Stimulated activated CD4-positive, alpha-beta T cell treated with anti-CD3 and anti-CD28 coated beads, TNF-alpha, amount 100 ng/mL, for 1 hour (primary cell): ENCODE results near the gene TNFAIP8L1.
"Not testable (repeated sequence)": the region's sequence is repeated elsewhere in the genome, so short reads cannot be mapped to it uniquely, and the experiment has no call there.

Experiments
- DNase-seq, 3 donors: peaks; one replicate each; pipeline ENCODE4 v3.0.0-alpha.2; 2020; ENCODE audit warnings: low read depth in 3 of 3, low spot score in 1 of 3

The TNFAIP8L1 gene

DNA sequence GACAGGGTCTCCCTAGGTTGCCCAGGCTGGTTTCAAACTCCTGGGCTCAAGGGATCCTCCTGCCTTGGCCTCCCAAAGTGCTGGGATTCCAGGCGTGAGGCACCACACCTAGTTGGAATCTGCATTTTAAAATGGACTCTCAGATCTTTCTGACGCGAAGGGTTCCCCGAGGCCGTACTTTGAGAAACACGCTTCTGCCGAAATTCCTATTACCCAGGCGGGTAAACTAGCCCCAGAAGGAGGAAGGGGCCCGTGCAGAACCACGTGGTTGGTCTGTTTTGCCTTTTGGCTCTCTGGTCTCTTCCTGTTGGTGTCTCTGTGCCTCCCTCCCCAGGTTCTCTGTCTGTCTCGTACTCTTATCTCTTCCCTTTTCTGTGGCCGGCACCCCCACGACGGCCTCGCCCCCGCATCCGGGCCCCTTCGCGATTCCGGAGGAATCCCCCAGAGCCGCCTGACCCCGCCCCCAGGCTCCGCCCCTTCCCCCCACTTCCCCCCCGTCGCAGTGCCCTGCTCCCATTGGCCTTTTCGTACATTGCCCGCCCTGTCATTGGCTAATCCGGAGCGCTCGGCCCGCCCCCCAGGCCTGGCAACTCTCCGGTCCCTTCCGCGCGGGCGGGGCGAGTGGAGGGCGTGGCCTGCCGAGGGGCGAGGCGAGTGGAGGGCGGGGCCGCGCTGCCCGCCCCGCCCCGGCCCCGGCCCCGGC is at the start of gene TNFAIP8L1:
TNFAIP8L1 (plus strand) TSS at position 689 of the 703 bp plus-strand sequence. CDS start 12,354 bp downstream, outside the sequence.
- DNase-seq, result peak; percentile 97 to 99 (median 99)

DNA sequence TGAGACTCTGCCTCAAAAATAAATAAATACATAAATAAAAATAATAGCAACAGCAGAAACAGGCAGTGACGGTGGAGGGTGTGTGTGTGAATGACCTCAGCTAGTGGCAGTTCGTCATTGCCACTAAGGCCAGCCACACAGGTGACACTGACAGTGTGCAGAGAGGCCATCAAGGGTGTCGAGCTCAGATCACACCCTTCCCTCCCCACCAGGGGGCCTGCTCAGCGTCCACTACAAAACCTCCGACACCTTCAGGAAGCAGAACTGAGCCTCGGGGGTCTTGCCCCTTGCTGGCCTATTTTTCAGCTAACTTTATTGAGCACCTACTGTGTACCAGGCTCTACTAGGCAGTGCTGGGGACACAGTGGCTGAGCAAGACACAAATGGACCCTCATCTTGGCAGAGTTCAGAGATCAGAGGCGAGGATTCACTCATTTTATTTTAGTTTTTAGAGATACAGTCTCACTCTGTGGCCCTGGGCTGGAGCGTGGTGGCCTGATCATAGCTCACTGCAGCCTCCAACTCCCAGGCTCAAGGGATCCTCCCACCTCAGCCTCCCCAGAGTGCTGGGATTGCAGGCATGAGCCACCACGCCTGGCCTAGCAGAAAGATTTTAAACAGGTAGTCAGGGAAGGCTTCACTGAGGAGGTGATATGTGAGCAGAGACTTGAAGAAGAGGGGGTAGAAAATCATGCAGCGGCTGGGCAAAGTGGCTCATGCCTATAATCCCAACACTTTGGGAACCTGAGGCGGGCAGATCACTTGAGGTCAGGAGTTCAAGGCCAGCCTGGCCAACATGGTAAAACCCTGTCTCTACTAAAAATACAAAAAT is 49.5 kb upstream of the TNFAIP8L1 start:
- no peak for DNase-seq

DNA sequence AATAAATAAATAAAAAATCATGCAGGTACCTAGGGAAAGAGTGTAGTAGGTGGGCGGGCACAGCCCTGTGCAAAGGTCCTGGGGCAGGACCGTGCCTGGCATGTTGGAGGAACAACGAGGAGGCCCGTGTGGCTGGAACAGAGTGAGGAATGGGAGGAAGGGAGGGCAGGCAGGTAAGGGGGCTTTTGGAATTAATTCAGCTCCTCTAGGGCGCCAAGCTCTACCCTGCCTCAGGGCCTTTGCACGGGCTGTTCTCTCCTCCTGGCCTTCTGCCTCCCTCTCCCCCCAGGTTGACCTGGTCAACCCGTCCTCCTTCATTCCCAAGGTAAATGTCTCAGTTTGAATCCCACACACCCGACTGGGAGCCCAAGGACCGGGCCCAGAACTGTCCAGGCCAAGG is 48.8 kb upstream of the TNFAIP8L1 start:
- no peak for DNase-seq

DNA sequence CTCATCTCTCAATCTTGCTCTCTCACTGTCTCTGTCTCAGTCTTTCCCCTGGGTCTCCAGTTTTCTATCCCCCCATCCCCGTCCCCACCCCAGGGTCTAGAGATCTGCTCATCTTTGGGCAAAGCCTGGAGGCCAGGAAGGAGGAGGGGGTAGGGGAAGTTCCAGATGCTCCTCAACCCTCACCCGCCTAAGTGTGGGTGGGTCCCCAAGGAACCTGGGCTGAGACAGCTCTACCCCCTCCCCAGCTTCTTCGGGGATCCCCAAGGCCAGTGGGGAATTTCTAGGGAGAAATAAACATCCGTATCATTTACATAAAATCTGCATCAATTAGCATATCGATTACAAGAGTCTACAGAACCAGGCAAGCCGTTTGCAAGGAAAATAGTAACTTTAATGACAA is 48.0 kb upstream of the TNFAIP8L1 start:
- no peak for DNase-seq

DNA sequence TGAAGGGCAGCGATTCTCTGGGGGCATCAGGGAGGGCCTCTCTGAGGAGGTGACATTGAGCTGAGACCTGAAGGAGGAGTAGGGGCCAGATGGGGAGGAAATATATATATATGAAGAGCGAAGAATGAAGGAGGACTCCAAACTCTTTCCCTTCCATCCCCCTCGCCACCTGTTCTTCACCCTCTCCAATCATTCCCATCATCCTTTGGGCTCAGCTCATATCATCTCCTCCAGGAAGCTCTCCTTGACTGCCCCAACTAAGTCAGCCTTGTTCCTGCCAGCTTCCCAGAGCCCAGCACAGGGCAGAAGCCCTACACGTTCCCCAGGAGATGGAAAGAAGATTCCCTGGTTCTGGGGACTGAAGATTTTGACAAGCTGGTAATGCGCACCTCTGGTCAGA is 46.9 kb upstream of the TNFAIP8L1 start:
- no peak for DNase-seq

DNA sequence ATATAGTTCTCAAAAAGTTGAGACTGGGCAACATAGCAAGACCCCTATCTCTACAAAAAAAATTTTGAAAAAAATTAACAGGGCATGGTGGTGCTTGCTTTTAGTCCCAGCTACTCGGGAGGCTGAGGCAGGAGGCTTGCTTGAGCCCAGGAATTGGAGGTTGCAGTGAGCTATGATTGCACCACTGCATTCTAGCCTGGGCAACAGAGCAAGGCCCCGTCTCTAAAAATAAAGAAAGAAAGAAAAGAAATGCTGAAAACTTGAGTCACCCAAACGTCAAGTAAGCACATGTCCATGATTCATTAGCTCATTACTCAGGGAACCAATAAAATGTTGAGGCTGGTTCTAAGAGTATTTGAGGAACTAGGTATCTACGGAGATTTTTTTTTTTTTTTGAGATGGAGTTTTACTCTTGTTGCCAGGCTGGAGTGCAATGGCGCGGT is 45.9 kb upstream of the TNFAIP8L1 start:
- DNase-seq, result no peak

DNA sequence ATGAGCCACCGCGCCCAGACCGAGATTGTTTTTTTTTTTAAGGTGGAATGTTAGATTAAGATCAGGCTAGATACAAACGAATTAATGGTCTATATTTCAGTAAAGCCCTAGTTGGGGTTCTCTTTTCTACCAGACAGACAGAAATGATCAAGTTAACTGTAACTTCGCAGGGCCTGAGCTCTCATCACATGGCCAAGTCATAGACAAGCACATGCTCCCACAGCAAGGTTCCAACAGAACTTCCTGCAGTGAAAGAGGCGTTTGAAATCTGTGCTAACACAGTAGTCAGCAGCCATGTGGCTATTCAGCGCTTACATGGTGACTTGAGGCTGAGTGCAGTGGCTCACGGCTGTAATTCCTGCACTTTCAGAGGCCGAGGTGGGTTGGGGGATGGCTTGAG is 45.1 kb upstream of the TNFAIP8L1 start:
- DNase-seq, result no peak

DNA sequence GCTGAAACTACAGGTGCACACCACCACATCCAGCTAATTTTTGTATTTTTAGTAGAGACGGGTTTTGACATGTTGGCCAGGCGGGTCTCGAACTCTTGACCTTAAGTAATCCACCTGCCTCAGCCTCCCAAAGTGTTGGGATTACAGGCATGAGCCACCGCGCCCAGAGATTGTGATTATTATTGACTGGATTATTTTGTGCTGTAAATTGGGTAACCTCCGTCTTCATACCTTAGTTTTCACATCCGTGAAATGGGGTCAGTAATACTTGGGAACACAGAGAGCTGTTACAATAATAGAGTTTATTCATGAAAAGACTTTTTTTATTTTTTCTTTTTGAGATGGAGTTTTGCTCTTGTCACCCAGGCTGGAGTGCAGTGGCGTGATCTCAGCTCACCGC is 44.2 kb upstream of the TNFAIP8L1 start:
- DNase-seq, result not testable (repeated sequence)

DNA sequence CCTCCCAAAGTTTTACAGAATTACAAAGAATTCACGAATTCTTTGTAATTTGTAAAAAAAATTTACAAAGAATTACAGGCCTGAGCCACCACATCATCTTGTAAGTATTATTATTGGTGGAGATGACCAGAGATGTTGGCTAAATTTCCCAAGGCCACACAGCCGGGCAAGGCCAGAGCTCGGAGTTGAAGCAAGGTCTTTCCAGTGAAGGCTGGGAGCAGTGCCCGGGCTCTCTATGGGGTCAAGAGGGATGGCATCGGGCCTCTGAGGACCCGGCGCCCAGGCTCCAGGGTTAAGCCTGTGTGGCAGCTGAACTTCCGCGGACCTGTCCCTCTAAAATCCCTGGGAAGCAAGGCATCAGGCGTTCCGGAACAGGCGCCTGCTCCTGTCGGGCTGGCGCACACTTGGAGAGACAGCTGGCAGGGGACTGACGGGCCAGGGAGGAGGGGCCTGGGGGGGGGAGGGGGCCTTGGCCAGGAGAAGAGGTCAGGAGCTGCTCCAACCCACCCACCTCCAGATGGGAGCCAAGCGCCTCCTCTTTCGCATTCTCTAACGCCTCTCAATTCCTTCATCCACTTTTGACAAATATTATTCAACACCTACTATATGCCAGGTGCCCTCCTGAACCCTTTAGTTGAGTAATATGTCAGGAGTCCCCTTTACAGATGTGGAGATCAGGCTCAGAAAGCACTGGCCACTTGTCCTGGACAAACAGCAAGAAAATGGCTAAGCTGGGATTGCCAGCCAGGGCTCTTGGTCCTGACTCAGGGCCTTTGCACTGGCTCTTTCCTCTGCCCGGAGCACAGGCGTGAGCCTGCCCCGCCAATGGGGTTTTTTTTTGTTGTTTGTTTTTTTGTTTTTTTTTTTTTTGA is 43.0 kb upstream of the TNFAIP8L1 start:
- DNase-seq, result no peak

DNA sequence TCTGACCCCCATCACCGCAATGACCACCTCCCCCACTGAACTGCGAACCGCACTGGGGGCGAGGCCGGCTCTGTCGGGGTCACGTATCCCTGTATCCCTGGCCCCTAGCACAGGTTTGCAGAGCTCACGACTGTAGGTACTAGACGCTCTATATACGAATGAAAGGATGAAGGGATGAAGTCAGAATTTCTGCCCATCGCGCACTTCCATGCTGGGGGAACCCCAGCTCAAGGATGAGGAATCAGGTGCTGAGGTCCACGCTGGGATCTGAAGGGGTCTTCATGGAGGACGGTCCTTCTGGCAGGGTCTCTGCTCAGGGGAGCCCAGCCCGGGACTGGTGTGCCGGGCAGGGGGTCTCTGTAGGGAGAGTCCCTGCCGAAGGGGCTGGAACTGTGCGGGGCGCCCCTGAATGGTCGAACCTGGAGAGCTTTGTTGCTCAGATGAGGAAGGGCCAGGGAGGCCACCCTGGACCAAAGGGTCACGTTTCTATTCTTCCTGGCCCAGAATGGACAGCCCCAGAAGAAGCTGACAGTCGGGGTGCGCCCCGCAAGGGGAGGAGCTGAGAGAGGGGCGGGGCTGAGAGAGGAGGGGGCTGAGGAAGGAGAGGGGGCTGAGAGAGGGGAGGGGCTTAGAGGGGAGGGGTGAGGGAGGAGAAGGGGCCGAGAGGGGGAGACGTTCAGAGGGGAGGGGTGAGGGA is 41.9 kb upstream of the TNFAIP8L1 start:
- no peak for DNase-seq

DNA sequence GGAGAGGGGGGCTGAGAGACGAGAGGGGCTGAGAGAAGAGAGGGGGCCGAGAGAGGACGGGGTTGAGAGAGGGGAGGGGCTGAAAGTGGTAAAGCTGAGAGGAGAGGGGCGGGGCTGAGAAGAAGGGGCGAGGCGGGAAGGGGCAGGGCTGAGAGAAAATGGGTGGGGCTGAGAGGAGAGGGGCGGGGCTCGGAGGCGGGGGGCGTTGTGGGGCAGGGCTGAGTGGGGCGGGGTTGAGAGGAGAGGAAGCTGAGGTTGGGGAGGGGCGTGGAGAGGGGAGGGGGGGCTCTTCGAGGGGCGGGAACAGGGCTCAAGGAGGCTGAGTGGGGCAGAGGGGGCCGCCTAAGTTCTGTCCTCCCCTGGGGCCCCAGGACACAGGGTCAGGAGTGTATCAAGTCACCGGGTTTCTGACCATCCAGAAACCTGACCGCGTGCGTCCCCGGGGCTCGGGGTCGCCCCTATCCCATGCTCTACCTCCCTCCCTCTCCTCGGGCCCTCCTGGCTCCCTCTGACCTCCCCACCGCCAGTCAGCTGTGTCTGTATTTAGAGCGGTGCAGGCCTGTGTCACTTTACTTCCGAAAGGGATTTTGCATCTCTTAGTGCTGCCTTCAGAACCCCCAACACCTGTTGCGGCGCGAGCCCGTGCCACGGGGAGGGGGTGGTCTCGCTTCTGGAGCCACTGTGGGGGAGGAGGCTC is 41.2 kb upstream of the TNFAIP8L1 start:
- DNase-seq, result peak; percentile 7 to 21 (median 10)

DNA sequence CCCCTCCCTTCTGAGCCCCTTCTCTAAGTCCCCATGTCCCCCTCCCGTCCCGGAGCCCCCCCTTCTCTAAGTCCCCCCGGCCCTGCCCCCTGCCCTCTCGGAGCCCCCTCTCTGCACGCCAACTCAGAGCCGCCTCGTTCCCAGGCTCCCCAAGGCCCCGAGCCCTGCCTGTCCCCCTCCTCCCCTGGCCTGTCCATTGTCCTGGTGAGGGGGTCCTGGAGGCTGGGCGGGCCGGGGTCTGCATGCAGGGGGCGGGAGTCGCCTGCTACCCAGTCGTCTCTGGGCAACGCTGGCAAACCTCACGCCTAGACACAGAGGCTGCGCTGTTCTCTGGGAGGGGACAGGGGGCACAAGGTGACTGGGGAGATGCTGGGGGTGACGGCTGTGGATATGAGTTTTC is 40.6 kb upstream of the TNFAIP8L1 start:
- no peak for DNase-seq

DNA sequence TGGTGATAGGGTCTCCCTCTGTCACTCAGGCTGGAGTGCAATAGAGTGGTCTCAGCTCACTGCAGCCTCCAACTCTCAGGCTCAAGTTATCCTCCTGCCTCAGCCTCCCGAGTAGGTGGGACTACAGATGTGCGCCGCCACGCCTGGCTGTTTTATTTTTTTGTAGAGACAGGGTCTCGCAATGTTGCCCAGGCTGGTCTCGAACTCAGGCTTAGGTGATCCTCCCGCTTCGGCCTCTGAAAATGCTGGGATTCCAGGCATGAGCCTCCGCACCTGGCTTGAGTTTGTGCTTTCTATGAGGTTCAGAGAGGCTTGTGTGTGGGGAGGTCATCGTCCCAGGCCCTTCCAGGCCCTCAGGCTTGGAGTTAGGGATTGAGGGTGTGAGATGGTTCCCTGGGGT is 39.2 kb upstream of the TNFAIP8L1 start:
- no peak for DNase-seq

DNA sequence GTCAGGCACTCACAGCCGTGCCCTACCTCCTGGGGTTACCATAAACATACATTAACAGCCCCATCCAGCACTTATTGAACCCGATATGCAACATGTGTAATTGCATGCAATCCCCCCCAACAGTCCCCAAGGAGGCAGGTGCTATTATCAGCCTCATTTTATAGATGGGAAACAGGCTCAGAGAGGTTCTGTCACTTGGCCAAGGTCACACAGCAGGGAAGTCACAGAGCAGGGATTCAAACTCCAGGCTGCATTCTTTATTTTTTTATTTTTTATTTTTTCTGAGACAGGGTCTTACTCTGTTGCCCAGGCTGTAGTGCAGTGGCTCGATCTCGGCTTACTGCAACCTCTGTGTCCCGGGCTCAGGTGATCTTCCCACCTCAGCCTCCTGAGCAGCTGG is 38.4 kb upstream of the TNFAIP8L1 start:
- DNase-seq, result no peak

DNA sequence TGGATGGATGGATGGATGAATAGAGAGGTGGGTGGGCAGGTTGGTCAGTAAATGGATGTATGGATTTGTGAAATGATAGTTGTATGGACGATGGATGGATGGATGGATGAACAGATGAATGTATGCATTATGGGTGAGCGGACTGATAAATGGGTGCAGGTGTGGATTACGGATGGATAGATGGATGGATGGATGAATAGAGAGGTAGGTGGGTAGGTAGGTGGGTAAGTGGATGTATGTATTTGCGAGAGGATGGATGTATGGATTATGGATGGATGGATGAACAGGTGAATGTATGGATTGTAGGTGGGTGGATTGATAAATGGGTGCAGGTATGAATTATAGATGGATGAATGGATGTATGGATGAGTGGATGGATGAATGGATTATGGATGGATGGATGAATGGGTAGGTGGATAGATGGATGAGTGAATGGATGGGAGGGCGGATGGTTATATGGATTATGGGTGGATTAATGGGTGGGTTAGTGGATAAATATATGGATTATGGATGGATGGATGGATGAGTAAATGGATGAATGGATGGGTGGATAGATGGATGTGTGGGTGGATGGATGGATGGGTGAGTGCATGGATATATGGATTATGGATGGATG is 37.0 kb upstream of the TNFAIP8L1 start:
- DNase-seq, result no peak

DNA sequence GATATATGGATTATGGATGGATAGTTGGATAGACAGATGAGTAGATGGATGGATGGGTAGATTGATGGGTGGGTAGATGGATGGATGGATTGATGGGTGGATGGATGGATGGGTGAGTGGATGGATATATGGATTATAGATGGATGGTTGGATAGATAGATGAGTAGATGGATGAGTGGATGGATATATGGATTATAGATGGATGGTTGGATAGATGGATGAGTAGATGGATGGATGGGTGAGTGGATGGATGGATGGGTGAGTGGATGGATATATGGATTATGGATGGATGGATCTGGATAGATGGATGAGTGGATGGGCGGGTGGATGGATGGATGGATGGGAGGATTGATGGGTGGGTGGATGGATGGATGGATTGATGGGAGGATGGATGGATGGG is 36.4 kb upstream of the TNFAIP8L1 start:
- DNase-seq, result no peak

DNA sequence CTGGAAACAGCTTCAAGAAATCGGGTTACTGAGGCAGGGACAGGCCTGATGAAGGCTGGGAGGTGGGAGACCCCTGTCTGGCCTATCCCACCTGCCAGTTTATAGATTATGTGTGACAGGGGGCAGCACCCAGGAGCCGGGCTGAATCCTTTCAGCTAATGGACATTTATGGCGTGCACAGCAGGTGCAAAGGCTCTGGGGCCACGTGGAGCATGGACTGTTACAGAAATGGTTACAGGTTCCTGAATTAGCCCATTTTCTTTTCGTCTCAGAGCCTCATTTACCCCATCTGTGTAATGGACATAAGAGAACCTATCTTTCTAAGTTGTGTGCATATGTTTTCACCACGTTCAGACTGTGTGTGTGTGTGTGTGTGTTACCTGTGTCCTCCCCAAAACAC is 34.4 kb upstream of the TNFAIP8L1 start:
- no peak for DNase-seq

DNA sequence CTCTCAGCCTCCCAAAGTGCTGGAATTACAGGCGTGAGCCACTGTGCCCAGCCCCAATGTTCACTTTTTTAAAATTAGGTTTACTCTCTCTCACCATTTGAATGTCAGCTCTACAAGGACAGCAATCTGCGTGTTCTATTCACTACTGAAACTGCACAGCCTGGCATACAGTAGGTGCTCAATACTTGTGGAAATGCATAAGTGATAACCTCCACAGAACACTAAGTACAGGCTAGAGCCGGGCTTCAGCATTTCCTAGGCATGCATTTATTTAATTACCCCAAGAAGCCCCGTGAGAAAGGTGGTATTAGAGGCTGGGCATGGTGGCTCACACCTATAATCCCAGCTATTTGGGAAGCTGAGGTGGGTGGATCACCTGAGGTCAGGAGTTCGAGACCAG is 33.1 kb upstream of the TNFAIP8L1 start:
- no peak for DNase-seq

DNA sequence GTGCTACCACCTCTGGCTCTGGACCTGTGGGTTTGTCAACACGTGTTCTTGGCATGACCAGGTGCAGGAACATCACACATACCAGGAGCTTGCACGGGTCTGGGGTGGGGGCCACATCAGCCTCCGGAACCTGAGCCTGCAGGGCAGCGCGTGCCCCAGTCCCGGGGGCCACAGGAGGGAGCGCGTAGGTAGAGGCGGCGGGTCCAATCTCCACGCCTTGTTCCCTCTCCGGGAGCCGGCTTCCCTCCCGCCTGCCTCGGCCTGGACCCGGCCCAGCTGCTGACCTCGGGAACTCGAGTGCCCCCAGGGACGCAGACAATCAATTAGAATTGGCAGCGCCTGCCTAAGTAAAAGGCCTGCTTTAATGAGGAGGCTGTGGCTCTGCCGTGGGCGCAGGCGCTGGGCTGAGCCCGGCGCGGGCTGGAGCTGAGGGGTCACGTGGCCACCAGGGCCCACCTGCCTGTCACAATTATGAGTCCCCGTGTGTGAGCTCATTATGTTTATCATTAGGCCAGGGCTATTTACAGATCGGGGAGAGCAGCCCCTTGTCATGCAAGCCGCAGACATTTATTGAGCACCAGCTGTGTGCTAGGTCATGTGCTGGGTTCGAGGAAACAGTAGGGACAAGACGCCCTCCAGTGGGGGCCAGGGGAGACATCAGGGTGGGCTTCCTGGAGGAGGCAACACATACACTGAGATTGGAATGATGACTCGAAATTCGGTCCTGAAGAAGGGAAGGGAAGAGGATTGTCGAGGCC is 32.2 kb upstream of the TNFAIP8L1 start:
- DNase-seq, result no peak
